ENCODE measurements around the gene CCDC15.

DNA sequence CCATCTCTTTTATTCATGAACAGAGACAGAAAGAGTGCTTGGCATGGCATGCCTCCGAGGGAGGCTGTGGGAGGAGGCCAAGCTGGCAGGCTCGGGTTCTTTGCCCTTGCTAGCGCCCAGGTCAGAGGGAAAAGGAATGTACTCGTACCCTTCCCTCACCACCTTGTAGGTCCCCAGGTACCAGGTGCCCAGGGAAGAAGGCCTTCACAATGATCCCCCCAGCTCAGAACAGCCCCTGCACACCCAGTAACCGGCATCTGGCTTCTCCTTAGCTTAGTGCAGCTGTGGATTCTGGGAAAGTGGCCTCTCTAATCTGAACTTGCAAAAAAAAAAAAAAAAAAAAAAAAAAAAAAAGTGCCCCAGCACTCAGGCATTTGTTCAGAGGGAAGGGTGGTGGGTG, 33.6 kb upstream of the CCDC15 start:
- TF ChIP-seq, protein P1, sequence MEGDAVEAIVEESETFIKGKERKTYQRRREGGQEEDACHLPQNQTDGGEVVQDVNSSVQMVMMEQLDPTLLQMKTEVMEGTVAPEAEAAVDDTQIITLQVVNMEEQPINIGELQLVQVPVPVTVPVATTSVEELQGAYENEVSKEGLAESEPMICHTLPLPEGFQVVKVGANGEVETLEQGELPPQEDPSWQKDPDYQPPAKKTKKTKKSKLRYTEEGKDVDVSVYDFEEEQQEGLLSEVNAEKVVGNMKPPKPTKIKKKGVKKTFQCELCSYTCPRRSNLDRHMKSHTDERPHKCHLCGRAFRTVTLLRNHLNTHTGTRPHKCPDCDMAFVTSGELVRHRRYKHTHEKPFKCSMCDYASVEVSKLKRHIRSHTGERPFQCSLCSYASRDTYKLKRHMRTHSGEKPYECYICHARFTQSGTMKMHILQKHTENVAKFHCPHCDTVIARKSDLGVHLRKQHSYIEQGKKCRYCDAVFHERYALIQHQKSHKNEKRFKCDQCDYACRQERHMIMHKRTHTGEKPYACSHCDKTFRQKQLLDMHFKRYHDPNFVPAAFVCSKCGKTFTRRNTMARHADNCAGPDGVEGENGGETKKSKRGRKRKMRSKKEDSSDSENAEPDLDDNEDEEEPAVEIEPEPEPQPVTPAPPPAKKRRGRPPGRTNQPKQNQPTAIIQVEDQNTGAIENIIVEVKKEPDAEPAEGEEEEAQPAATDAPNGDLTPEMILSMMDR (IDR thresholded peaks at IDR 0.05), result no peak
- TF ChIP-seq POLR2A (IDR thresholded peaks at IDR 0.05), result no peak
